Nucleus accumbens (tissue), 56 donors: ENCODE measurements around the gene RIPK4.
"Not testable (repeated sequence)": the region's sequence is repeated elsewhere in the genome, so short reads cannot be mapped to it uniquely, and the experiment has no call there.

Experiments
- DNase-seq, 56 donors: peaks; one replicate each; lab custom pipeline; 2025; lab: John Stamatoyannopoulos, UW

RIPK4 gene

DNA sequence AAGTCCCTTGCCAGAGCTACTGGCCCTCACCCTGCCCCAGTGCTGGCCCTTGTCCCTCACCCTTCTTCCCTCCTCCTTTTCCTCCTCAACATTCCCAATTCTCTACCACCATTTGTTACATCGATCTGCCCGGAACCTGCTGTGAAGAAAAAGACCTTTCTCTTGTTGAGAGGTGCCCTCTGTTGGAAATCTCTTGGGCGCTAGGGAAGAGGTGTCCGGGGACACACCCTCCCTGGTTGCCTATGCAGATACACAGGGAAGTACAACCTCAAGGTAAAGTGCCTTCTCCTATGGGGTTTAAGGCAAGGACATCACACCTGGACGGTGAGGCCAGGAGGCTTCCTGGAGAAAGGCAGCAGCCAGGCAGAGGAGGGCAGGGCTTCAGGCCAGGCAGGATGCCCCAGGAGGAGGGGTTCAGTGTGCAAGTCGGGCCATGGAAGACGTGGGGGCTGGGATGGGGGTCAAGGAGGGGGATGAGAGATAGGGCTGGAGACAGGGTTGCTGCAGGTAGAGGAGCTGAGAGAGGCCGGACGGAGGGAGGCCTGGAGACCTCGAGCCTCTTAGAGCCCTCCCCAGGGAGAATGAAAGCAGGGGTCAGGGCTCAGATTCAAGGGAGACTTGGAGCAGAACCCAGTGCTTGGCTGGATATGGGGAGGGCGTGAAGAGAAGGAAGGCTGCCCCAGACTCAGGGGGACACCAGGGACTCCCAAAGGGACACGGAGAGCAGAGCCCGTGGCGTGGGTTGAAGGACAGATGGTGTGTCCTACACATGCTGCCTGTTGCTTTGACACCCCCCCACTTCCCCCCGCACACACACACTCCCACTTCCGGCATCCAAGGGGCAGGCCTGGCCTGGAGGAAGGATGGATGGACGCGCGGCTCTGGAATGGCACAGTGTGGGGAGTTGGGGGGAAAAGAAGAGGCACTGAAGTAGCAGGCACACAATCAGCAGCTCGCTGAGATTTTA is 44.5 kb downstream of the RIPK4 start:
- DNase-seq = no peak

DNA sequence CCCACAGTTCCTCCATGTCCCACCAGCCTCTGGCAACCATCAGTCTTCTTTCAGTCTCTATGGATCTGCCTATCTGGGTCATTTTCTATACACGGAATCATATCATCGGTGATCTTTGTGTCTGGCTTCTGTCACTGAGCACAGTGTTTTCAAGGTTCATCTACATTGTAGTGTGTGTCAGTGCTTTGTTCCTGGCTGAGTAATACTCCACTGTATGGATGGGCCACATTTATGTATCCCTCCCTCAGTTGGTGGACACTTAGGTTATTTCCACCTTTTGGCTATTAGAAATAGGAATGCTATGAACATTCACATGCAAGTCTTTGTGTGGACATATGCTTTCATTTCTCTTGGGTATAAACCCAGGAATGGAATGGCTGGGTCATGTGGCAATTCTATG is 46.6 kb downstream of the RIPK4 start:
- no peak for DNase-seq

DNA sequence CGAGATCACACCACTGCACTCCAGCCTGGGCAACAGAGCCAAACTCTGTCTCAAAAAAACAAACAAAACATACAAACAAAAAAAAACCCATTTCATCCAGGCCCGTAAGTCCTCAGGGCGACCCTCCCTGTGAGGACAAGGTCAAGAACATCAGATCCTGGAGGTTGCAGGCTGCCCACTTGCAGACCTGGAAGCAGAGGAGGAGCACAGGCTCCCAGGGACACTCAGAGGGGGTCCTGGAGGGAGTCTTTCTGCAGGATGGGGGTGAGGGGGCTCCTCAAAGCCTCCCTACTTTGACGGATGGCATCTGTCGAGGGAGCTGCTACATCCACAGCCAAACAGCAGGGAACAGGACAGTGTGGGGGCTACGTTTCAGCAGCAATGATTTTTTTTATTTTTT is 47.2 kb downstream of the RIPK4 start:
- no peak for DNase-seq

DNA sequence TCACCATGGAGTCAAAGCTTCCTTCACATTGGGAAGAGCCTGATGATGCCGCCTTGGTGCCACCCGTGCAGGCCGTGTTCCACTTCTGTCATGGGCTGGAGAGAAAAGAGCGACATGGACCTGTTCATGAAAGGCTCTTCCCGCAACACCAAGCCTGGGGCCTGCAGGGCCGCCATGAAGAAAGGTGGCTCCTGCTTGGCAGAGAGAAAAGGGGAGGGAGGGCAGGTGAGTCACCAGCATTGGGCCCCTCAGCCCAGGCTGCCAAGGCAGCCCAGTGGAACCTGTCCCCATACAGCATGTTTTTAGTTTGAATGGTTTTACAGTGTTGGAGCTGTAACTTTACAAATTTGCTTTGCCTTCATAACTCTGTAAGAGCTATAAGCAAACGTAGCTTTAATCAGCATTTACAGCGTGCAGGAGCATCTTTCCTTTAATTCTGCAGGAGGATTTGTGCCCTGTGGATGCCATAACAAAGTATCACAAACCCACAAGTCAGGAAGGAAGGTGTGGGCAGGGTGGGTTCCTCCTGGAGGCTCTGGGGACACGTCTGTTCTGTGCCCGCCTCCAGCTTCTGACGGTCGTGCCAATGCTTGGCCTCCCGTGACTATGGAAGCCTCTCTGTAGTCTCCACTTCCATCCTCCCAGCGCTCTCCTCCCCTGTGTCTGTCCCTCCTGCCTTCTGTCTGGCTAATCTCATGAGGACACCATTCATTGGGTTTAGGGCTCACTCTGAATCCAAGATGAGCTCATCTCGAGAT is 49.1 kb downstream of the RIPK4 start:
- no peak for DNase-seq

DNA sequence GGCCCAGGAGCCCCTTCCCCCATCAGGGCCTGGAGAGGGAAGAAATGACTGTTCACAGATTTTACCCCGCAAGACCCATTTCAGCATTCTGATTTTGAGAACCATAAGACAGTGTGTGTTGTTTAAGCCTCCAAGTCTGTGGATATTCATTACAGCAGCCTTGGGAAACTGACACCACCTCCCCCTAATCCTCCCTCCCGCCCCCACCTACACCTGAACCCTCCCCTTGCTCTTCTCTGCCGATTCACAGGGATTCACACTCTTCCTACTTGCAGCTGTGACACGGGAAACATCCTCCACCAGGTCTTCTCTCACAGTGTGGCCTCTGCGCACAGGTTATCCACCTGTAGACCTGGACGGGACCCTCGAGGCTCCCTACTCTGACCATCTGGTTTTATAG is 50.1 kb downstream of the RIPK4 start:
- DNase-seq = no peak

DNA sequence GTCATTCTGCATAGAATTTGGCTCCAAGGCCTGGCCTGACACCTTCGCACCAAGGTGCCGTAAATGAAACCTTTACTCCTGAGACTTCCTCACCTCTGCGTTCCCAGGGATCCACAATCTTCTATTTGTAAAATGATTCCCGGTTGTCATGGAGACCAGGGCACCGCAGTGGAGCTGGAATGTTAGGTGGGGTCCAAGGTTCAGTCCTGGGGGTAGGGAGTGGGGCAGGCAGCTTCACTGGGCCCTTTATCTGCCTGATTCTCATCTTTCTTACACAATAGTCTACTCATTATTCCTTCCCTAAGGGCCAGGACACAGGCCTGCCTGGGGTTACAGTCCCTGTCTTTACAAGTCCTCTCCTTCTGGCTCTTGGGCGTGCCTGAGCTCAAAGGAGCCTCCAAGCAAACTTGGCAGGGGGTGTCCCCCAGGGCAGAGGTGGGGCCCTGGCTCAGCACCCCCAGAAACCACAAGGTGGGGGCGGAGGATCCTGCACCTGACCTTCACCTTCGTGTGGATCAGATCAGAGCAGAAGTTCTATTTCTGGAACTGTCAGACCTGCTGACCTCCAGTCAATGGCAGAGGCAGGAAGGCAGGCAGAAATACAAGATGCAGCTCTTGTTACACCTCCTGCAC is 51.1 kb downstream of the RIPK4 start:
- DNase-seq = no peak

DNA sequence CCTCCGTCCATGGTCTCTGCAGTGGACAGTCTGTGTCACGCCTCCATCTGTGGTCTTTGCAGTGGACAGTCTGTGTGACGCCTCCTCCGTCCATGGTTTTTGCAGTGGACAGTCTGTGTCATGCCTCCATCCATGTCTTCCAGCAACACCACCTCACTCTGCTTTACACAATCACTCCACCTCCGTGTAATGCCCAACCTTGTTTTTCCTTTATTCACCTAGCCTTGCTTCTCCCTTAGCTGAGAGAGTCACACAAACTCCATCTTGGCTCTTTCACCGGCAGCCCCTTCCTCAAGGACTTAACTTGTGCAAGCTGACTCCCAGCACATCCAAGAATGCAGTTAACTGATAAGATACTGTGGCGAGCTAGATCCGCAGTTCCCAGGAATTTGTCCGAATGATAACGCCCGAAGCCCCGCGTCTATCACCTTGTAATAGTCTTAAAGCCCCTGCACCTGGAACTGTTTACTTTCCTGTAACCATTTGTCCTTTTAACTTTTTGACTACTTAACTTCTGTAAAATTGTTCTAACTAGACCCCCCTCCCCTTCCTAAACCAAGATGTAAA is 52.5 kb downstream of the RIPK4 start:
- not testable (repeated sequence) for DNase-seq

DNA sequence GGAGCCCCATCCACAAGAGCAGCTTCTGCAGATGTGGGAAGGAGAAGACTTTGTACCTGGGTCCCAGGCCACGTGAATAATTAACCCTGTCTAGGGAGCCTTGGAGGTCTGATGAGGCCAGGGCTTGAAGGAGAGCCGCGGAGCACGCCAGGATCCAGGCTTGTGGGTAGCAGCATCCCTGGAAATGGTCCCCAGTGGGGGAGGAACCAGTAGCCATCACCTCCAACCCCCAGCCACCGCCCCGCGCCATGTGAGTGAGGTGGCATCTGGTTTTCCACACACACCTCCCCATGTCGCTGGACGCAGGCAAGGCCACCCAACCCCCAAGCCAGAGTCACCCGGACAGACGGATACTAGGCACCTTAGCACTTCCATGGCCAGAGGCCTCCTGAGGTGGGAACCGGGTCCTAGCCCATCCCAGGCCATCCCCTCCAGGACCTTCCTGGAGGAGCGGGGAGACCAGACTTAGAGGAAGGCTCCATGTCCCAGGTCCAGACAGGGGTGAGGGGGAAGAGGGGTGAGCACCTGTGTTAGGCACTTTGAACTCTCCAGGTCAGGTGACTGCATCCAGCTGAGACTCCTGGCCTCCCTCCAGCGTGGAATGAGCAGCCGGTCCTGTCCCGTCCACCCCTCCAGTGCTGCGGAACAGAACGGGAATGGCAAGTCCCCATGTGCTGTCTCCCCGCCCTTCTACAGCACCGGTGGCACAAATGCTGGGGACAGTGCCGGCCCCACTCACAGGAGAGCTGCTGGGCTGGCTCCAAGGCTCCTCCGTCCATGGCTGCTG is 53.2 kb downstream of the RIPK4 start:
- DNase-seq = no peak

DNA sequence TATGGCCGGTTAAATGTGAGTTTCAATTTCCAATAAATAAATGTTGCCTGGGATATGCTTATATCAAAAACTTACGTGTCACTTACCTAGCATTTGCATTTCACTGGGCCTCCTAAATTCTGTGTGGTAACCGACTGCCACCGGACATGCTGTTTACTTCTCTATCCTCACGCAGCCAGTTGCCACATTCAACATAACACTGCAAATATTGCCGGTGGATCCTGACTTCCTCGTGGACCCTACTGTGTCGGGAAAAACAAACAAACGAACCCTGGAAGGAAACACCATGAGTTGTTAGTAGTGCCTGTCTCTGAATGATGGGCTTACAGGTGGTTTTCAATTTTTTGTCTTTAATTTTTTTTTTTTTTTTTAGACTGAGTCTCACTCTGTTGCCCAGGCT is 54.1 kb downstream of the RIPK4 start:
- no peak for DNase-seq

DNA sequence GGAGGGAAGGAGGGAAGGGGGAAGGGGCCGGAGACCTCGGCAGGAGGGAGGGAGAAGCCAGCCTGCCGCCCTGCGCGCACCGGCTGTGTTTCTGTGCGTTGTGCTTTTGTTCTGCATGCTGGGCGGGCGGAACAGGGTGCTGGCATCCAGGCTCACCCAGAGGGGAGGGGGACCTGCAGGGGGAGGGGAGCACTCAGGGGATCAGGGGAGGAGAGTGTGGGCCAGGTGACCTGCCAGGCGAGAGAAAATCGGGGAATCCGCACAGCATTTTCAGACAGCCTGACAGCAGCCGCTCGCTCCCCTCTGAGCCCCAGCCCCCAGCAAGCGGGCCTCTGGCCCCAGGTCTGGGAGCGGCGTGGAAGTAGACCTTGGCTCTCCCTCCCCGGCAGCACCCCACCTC is 54.7 kb downstream of the RIPK4 start:
- DNase-seq = no peak

DNA sequence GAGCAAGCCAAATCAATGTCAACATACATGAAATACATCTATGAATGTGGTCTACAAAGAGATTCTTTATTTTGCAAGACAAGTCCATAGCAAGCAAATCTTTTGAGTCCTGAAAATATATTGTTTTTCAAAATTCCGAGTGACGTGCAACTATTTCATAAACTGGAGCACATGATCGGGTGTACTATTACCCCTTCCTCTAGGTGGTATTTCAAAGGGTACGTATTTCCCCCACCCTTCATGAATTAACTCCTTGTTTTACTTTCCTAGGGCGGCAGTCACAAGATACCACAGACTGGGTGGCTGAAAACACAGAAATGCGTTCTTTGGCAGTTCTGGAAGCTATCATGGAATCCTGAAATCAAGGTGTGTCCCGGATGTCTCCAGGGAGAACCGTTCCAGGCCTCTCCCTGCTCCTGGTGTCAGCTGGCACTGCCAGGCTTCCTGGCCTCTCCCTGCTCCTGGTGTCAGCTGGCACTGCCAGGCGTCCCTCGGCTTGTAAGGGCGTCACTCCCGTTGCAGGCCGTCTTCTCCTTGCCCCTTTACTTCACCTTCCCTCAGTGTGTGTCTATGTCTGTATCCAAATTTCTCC is 55.3 kb downstream of the RIPK4 start:
- no peak for DNase-seq

DNA sequence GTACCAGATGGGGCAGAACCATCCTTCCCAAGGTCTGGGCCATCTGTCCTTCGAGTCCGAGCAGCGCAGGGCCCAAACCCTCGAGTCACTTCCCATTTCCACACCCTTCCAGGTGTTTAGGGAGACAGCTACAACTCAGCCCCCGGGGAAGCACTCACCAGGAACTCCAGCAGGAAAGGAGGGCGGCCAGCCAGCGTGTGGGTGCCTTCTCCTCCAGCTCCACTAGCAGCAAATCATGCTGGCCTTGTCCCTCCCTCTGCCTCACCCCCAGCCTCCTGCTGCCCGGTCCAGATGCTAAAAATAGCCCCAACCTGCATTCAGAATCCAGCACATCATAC is 56.1 kb downstream of the RIPK4 start:
- no peak for DNase-seq

DNA sequence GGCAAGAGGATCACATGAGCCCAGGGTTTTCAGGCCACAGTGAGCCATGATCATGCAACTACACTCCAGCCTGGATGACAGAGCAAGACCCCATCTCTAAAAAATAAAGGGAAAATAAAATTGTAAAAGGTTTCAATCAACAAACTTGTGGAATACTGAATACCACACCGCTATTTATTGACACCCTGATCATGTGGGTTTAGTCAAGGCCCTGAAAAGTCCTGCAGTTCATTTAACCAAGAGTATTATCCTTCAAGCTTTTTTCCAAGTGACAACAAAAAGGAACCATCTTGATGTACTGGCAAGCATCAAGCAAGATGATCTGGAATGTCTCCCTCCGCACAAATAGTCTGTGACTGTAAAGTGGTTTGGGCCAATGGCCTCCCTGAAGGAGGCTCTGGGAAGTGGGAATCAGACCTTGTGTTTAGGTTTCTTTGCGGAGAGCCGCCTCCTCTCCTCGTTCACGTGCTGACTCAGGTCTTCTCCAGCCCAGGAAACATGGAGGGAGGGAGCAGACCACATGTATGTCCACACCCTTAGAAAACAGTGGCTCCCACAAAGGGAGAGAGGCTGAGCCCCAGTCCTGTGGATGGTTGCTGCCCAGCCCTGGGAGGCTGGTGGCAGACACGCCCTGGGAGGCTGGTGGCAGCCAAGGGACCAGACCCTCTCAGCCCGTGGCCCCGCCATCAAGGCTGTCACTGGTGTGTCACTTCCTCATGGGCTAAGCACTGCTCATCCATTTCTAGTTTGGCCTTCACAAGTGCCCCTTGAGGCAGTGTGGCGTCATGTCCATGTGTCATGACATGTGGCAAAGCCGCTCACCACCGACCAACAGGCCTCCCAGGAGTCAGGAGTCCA is 56.7 kb downstream of the RIPK4 start:
- DNase-seq = no peak

DNA sequence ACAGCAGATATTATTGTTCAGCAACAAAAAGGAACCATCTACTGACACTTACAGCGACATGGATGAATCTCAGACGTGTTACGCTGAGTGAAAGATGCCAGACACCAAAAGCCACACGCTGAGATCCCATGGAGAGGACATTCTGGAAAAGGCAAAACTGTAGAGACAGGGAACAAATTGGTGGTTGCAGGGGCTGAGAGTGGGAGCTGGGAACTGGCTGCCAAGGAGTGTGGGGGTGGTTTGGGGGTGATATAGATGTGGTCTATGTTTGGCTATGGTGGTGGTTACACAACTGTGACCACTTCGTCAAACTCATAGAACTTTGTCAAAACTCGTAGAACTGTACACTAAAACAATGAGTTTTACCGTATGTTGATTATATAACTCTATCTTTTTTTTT is 57.7 kb downstream of the RIPK4 start:
- no peak for DNase-seq

DNA sequence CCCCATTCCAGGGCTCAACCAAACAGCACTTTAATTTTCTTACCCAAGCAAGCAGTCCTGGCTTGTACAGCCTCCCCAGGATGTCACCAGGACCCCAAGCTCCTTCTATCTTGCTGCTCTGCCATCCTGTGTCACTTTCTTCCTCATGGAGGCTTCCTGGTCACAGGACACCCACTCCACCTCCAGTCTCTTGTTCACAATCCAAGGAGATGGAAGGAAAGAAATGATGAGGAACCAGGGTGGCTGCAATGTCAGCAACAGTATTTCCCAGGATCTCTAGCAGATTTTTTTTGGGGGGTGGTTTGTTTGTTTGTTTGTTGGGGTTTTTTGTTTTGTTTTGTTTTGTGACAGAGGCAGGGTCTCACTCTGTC is 58.9 kb downstream of the RIPK4 start:
- no peak for DNase-seq

DNA sequence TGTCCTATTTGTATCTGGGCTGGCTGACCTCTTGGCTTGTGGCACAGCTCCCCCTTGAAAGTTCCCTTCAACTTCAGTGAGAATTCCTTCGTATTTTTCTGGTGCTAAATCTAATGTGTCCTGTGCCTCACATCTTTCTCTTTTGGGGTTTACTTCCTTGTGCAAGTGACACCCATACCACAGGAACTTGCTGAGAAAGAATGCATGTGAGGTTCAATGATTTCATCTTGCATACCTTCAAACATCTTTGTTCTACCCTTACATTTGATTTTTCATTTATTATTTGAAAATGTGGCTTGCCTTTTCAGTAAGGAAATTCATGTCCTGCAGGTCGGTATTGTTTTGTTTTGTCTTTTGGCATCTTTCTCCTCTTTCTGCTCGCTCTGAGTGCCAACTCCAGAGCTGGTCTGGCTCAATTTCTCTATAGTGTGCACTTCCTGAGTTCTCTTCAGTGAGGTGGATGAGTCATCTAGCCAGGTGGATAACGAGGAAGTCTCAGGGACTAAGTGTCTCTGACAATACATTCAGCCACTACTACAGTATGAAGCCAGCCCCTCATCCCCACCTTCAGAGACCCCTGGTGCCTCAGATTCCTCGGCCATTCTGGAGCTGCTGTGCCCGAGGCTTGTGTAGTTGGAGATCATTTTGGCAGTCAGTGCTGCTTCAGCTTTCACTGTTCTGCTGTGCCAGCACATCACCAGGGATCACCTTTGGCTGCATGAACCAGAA is 59.5 kb downstream of the RIPK4 start:
- DNase-seq = no peak

DNA sequence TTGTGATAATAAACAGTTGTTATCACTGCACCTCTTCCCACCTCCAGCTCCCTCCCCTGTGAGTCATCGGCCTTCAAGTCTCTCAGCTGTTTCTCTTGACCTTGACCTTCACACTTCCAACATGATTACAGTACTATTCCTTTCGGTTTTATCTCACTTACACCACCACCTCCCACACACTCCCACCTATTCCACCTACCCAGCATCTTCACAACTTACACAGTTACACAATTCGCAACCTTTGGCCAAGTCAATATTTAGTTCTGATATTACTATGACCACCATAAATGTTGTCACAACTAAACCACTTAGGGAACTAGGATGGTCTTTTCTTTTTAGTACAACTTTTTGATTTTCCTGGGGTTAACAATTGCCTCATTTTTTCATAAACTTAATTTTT is 60.2 kb downstream of the RIPK4 start:
- no peak for DNase-seq

DNA sequence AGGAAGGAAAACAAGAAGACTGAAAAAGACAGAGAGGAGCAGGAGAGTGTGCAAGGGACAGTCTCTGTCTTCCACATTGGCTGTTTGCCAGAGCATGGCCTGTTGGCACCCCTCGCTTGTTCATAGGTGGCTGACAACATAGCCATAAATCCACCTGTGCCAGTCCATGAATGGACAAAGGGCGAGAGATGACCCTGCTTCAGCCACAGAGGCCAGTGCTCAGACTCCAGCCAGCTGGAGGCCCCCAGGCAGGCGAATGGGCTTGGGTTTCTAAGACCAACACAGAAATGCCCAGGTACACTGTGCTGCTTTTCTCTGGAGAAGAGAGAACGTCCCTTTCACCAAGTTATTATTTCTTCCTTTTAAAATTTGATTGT is 60.6 kb downstream of the RIPK4 start:
- no peak for DNase-seq
